DMS53 (cell line): Measurements from ENCODE around the gene PTH1R.

Experiments used
- DNase-seq: peaks from one replicate; lab custom pipeline; 2025; lab: John Stamatoyannopoulos, UW

Gene PTH1R

GRCh38 chr3:46930166-46930944, 52.8 kb downstream of the PTH1R start:
- DNase-seq: no peak

GRCh38 chr3:46930945-46931403, 53.5 kb downstream of the PTH1R start:
- DNase-seq: no peak

- DNase-seq: peak; percentile 58
Observed at GRCh38 chr3:46931631-46932331, 54.3 kb downstream of the PTH1R start.

GRCh38 chr3:46932455-46933225, 55.1 kb downstream of the PTH1R start:
- DNase-seq: no peak

GRCh38 chr3:46933261-46933660, 55.7 kb downstream of the PTH1R start:
- no peak for DNase-seq

- no peak for DNase-seq
Observed at GRCh38 chr3:46934072-46934471, 56.6 kb downstream of the PTH1R start.

GRCh38 chr3:46934498-46935167, 57.1 kb downstream of the PTH1R start:
- peak; percentile 3 for DNase-seq

GRCh38 chr3:46935168-46935858, 57.8 kb downstream of the PTH1R start:
- DNase-seq: peak; percentile 66

- no peak for DNase-seq
Observed at GRCh38 chr3:46935989-46936558, 58.6 kb downstream of the PTH1R start.

- DNase-seq: no peak
Observed at GRCh38 chr3:46936733-46937250, 59.3 kb downstream of the PTH1R start.

- no peak for DNase-seq
Observed at GRCh38 chr3:46938118-46938517, 60.6 kb downstream of the PTH1R start.

- DNase-seq: no peak
Observed at GRCh38 chr3:46939578-46940445, 62.3 kb downstream of the PTH1R start.

GRCh38 chr3:46942076-46942475, 64.6 kb downstream of the PTH1R start:
- DNase-seq: no peak

GRCh38 chr3:46942481-46943236, 65.1 kb downstream of the PTH1R start:
- DNase-seq: no peak

GRCh38 chr3:46943237-46944187, 66.0 kb downstream of the PTH1R start:
- peak; percentile 81 for DNase-seq

GRCh38 chr3:46944191-46944590, 66.7 kb downstream of the PTH1R start:
- no peak for DNase-seq

- DNase-seq: no peak
Observed at GRCh38 chr3:46946416-46946815, 68.9 kb downstream of the PTH1R start.
